Uterus (tissue), 2 donors: ENCODE measurements around the gene NFE2L3.

ENCODE experiments used
- CTCF ChIP-seq, 4 experiments: fragments of 200-600 bp in 2 of 4; fragments of 450-650 bp in 2 of 4; sonication (generic) in 2 of 4; IDR thresholded peaks; one replicate each; pipeline ENCODE4 v1.5.1; 2016 to 2019; ENCODE audit warnings: antibody characterized with exemption in 4 of 4, mild to moderate bottlenecking in 2 of 4, moderate library complexity in 1 of 4
- POLR2A ChIP-seq, 2 donors: fragments of 450-650 bp; IDR thresholded peaks; one replicate each; pipeline ENCODE4 v1.6.1; 2016; ENCODE audit warnings: antibody characterized with exemption in 2 of 2, mild to moderate bottlenecking in 1 of 2, moderate library complexity in 1 of 2

GRCh38 chr7:26195867-26196657 is 44.1 kb downstream of the NFE2L3 start:
- no peak for TF ChIP-seq CTCF (IDR thresholded peaks at IDR 0.05)
- no peak for TF ChIP-seq POLR2A (IDR thresholded peaks at IDR 0.05)
